Measurements from ENCODE around the gene FBXW10B.
"Not testable (repeated sequence)": the region's sequence is repeated elsewhere in the genome, so short reads cannot be mapped to it uniquely, and the experiment has no call there.

DNA sequence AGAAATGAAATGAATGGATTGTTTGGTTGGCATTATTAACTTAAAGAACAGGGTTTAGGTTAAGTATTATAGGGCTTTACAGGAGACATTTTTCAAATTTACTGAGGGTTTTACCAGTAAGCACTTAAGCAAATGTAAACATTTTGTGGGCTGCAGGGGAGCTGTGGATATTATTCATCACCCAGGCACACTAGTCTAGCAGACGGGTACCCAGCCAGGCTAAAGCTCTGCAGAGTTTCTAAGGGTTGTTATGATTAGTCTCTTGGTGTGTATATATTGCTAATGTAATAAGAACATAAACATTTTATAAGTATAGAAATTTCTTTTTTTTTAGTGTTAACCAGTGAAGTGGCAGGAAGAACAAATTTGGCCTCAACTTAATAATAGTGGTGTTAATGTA, 42.7 kb downstream of the FBXW10B start:
- not testable (repeated sequence) for TF ChIP-seq POLR2AphosphoS5, CTCF, POLR2A (IDR thresholded peaks at IDR 0.05)

Data from sigmoid colon (tissue), 4 donors.